GM21528 (cell line): ENCODE measurements around the gene RENBP.

Source experiments
- ATAC-seq: cut with Tn5 transposase; IDR thresholded peaks from one replicate; pipeline ENCODE4 v1.9.1; 2021; ENCODE audit warnings: mild to moderate bottlenecking, moderate library complexity; ENCODE audit not compliant: unreplicated experiment, low FRiP score

The RENBP gene

DNA sequence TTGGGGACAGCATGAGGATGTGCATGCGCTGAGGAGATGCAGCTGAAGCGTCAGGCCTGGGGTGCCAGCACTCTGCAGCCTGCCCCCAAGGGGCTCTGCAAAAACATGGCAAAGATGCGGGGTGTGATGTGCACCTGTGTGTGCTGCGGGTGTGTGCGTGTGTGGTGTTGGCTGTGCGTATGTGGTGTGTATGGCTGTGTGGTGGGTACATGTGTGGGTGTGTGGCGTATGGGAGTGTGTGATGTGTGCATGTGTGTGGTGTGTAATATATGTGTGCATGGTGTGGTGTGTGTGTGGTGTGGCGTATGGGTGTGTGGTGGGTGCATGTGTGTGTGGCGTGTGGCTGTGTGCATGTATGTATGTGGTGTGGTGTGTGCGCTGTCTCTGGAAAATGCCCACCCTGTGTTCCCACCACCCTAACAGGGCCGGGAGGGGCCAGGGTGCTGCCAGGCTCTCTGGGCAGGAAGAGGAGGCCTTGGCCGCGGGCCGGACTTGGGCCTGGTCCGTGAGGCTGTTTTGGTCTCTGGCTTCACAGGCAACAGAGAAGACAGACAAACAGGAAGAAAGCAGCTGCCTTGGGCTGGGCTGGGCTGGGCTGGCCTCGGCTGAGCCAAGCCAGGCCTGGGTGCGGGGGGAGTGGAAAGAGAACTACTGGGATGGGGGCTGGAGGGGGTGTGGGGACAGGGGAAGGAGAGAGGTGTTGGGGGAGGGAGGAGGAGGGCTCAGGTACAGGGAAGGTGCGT is 41.0 kb downstream of the RENBP start:
- no peak for ATAC-seq

DNA sequence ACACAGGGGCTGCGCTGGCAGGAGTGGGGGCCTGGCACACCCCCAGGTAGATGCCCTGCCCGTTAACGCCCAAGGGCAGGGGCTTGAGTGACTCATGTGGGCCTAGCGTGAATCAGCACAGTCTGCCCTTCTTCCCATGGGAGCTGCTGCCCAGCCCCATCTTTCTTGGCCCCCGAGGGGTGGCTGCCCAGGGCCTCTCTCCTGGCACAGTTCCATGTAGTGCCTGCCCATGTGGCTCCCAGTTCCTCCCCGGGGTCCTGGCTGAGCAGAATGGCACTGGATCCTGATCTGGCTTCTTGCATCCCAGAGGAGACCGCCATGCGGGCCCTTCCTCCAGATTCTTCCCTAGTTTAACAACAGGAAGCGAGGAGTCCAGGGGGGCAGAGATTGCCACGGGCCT is 42.1 kb downstream of the RENBP start:
- no peak for ATAC-seq

DNA sequence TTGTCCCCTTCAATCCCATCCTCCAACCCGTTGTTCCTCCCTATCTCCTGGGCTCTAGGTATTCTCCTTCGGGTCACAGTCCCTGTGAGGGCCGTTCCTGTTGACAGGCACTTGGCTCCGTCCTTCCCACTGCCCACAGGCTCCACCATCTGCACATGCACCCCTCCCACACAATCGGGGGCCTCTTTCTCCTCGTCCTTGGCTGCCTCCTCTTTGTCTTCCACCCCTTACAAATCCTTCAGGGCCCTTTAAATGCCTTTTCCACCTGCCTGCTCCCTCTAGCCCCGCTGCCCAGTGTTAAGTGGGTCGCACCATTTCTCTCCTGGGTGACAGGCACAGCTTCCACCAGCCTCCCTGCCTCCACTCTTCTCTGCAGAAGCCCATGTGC is 42.7 kb downstream of the RENBP start:
- no peak for ATAC-seq

DNA sequence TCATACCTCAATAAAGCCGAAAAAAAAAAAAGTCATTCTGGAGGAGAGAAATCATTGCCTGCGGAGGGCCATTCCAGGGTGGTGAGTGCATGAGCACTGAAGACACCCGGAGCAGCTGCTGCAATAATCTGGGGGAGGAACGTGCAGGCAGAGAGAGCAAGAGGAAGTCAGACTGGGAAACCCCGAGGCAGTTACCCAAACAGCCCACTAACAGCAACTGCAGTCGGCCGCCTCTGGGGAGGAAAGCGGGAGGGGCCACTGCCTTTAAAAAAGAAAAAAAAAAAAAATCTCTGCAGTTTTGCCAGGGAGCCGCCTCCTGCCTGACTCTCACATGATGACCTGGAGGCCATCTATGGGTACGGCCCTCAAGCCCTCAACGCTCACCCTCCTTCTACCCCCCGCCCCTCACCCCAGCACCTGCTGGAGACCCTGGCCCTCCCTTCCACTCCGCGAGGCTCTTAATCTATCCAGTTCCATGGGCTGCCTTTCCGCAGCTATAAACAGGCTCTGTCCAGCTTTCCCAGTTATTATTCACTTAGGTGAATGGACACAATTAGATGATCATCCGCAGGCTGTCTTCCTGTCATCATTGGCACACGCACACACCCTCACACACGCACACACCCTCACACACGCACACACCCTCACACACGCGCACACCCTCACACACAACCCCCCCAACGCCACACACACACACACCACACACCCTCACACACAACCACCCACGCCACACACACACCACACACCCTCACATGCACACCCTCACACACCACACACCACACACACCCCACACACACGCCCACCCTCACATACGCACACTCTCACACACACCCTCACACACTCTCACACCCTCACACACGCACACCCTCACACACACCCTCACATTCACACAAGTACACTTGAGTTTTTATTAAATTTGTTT is 43.4 kb downstream of the RENBP start:
- no peak for ATAC-seq

DNA sequence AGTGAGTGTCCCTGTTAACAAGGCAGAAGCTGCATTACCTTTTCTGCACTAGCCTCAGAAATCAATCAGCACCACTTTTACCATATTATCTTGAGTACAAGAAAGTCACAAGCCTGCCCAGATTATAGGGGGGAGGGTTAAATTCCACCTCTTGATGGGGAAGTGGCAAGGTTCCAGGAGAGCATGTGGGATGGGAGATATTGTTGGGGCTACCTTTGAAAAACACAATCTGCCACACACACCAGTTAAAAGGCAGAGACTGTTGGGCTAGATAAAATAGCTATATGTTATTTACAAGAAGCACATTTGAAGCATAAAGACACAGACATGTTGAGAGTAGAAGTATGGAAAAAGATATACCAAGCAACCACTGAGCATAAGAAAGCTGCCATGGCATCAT is 46.5 kb downstream of the RENBP start:
- ATAC-seq: no peak

DNA sequence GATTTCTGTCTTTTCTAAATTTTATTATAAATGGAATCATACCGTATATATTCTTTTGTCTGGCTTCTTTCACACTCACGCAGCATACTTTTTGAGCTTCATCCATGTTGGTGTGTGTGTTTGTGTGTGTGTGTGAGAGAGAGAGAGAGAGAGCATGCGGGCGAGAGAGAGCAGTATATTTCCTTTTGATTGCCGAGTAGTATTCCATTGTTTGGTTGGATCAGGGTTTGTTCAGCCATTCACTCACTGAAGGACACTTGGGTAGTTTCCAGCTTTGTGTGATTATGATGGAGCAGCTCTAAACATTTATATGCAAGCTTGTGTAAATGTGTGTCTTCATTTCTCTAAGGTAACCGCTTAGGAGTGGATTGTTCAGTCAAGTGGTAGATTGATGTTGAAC is 55.3 kb downstream of the RENBP start:
- no peak for ATAC-seq

DNA sequence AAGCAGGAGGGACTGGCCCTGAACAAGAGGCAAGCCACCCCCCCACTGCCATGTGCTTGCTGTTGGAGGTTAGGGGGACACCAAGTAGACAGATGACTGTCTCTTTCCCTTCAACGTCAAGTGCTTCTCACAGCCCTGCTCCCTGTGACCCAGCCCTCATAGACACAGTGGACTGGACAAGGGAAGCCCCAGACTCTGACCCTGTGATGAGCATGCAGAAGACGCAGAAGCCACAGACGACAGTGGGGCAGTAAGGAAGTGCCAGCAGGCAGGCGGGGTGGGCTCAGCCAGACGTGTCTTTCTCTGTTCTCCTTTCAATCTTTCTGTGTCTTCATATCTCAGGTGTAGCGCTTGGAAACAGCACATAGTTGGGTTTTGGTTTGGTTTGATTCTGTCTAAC is 56.1 kb downstream of the RENBP start:
- no peak for ATAC-seq

DNA sequence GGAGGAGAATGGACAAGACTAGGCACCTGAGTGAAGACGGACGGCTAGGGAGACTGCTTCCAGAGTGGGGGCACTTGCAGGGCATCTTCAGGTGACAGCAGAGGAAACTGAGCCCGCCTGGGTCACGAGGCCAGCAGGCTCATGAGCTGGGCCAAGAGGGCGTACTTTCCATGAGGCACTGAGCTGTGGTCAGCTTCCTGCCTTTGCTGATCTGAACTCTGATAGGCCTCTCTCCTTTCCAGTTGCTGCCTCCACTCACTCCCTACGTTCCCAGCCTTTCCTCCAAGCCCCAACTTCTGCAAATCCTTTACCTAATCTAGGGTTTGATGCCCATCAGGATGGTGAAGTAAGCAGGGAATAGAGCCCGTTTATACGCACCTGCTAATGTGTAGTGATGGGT is 57.1 kb downstream of the RENBP start:
- no peak for ATAC-seq

DNA sequence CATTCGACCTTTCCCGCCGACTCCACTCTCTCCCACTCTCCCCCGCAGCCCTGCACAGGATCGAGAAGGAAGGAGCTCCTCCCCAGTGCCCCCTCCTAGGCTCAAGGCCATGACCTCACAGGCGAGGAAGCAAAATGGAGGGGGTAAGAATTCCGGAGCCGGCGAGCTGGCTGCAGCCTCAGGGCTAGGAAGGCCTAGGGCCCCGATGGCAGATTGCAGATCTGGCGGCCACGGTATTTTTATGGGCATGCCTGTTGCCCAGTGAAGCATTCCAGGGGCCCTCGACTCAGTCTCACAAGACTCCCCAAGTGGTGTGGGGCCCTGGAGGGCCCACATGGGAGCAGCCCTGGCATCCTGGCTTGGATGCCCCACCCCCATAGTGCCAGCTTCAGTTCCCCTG is 57.5 kb downstream of the RENBP start:
- no peak for ATAC-seq

DNA sequence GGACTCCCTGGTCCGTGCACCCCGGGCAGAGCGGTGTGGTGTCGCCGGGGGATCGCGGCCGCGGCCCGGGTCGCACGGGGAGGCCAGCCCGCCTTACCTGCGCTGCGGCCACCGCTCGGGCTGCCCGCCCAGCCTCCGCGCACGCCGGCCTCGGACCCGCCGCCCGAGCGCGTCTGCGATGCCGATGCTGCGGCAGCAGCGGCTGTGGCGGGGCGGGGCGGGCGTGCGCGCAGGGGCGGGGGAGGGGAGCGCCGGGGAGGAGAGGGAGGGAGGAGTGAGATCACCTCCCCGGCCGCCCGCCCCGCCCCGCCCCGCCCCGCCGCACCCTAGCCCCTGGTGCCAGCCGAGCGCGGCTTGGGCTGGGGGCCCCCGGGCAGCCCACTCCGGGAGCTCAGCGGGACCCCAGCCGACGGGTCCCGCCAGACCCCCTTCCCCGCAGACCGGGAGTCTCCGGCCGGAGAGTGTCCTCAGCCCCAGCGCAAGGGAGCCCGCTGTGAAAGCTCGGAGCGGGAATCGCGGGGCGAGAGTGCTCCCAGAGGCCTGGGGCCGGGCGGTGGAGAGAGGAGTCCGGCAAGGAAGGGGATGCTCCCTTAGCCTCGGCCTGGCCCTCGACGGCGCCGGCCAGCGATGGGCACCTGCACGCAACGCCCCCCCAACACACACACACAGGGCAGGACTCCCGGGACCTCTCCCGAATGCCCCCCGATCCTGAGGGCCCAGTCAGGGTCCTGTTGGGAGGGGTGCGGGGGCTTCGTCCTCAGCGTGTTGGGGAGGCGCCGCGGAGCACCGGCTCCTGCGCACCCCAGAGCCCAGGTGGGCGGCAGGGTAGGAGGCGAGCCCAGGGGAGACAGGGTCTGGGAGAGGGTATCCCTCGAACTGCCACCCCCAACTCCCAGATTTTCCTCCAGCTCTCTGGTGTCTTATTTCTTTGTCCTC is 58.2 kb downstream of the RENBP start, which contains the start of gene L1CAM:
Gene L1CAM (minus strand): TSS at position 206 of the 936 bp plus-strand sequence. CDS start 10,337 bp downstream, outside the sequence.
- ATAC-seq: no peak
